ENCODE measurements around the gene ADAT3. TPM values are rescaled to one million over a fixed set of nuclear protein-coding genes. Genes with fewer than 3 reads are reported as not detected.

ADAT3 gene
- total and polyA plus RNA-seq, 2 of the 4 experiments (the other 2 are of a cell fraction): 0.36 to 2.8 TPM

- ChIA-PET POLR2A (ENCODE audit: unreplicated experiment) (no interaction called here), CTCF (no interaction called here)
- no peak overlapping the region for H4K8ac ChIP-seq (ENCODE audit: low read depth in 2 of 2, low read length in 2 of 2)
- H4K91ac ChIP-seq (ENCODE audit: insufficient read depth, low read depth, low read length): no peak overlapping the region
- H2BK5ac ChIP-seq (ENCODE audit: low read depth, low read length, poor library complexity, severe bottlenecking): no peak overlapping the region
- no peak for TF ChIP-seq MAFK (IDR thresholded peaks at IDR 0.05; ENCODE audit: low read depth, low read length)
- no peak for TF ChIP-seq RFX5 (IDR thresholded peaks at IDR 0.05; ENCODE audit: low read depth, low read length)
- no peak for TF ChIP-seq RAD21 (IDR thresholded peaks at IDR 0.05; ENCODE audit: low read length)
- TF ChIP-seq FOS (IDR thresholded peaks at IDR 0.05; ENCODE audit: low read depth, low read length): no peak
- TF ChIP-seq BHLHE40 (IDR thresholded peaks at IDR 0.05; ENCODE audit: low read depth, low read length): no peak
- TF ChIP-seq SMC3 (IDR thresholded peaks at IDR 0.05; ENCODE audit: low read depth, low read length): no peak
- WGBS, 2 experiments (ENCODE audit: extremely low coverage in 2 of 2, insufficient read length in 1 of 2): 83% methylated on average over 13 of the region's 24 CpGs; no CpG with 5 or more reads in 1 of the 2 experiments
- in situ Hi-C loops (cut with MboI; ENCODE audit: low sequenced_read_pairs) (no loop called here), intact Hi-C loops (cut with micrococcal nuclease) (no loop called here), dilution Hi-C loops (cut with HindIII; ENCODE audit: low sequenced_read_pairs, unreplicated experiment) (no loop called here)
- no TSS peak for BruUV-seq (replicated peaks)
- no peak overlapping the region for H3K4me3 ChIP-seq (ENCODE audit: insufficient read depth, low read depth, low read length)
- no peak overlapping the region for H2AK5ac ChIP-seq (ENCODE audit: low read depth, low read length)
- H2BK15ac ChIP-seq (ENCODE audit: low read depth, low read length): no peak overlapping the region
- no peak overlapping the region for H4K5ac ChIP-seq (ENCODE audit: low read depth, low read length)
- H4K20me1 ChIP-seq (ENCODE audit: insufficient read depth, low read length): peaks cover 2% of the 10 kb centered on the region
- H2BK120ac ChIP-seq (ENCODE audit: low read depth, low read length): no peak overlapping the region
- H3K4me1 ChIP-seq (ENCODE audit: control insufficient read depth, insufficient read depth, low read length): peaks cover 2% of the 10 kb centered on the region; the same call in 1 of the 2 replicates
- H2AK9ac ChIP-seq (replicated peaks; ENCODE audit: low read depth, low read length, poor library complexity): no peak overlapping the region
- H3K27me3 ChIP-seq (ENCODE audit: control insufficient read depth, insufficient read depth, low read length): no peaks in the 10 kb centered on the region
- no peak overlapping the region for H3K14ac ChIP-seq (replicated peaks; ENCODE audit: low read depth, low read length)
- H3K56ac ChIP-seq (ENCODE audit: extremely low read depth, insufficient read depth, low read length): no peak overlapping the region
- ATAC-seq (ENCODE audit: low read depth) (no peak), DNase-seq (no peak)
- peaks cover 5% of the 10 kb centered on the region; the same call in 1 of the 2 replicates for H3K9me1 ChIP-seq (ENCODE audit: insufficient read depth, low read length)
- H2AFZ ChIP-seq (replicated peaks; ENCODE audit: low read length, poor library complexity): no peak overlapping the region
- H3K79me1 ChIP-seq (ENCODE audit: low read depth in 1 of 2, low read length in 2 of 2): peaks cover 5 to 18% of the 10 kb centered on the region in 2 experiments; a peak in 2 of 4 replicates
- H3K23ac ChIP-seq (ENCODE audit: low read depth, low read length): no peak overlapping the region
- no peak overlapping the region for H3K4me2 ChIP-seq (ENCODE audit: low read depth, low read length)
- no peak overlapping the region for H2BK20ac ChIP-seq (ENCODE audit: low read depth, low read length)
- H3K27ac ChIP-seq (ENCODE audit: insufficient read depth, low read length): no peak overlapping the region
- no peaks in the 10 kb centered on the region; the same call in 1 of the 2 replicates for H3K9me3 ChIP-seq (ENCODE audit: control insufficient read depth, insufficient read depth, low read length)
- no peak overlapping the region for H3K4ac ChIP-seq (ENCODE audit: low read depth, low read length)
- no peaks in the 10 kb centered on the region for H3K36me3 ChIP-seq (ENCODE audit: control insufficient read depth, insufficient read depth, low read length)
- no peak overlapping the region for H3K9ac ChIP-seq (ENCODE audit: low read depth, low read length)
- no peak overlapping the region for H3K18ac ChIP-seq (ENCODE audit: low read depth, low read length)
Measured at GRCh38 chr19:1936916-1937610, 31.9 kb downstream of the ADAT3 start.

Measured in IMR-90 (cell line).